Measurements from ENCODE around the gene PLA2G4E. TPM values are rescaled to one million over a fixed set of nuclear protein-coding genes. Genes with fewer than 3 reads are reported as not detected.

The PLA2G4E gene
- total RNA-seq (2021) (not detected in 2 replicates), Bru-seq, nascent RNA (percentile 5 among the genes with signal in this experiment), BruChase-seq, experiment 1, labeled RNA remaining after a 2-hour chase (percentile 3 among the genes with signal in this experiment), BruChase-seq, experiment 2, labeled RNA remaining after a 6-hour chase (not detected)
- long read RNA-seq = 0 reads

- ChIA-PET POLR2A (ENCODE audit: unreplicated experiment) (no interaction called here), CTCF (no interaction called here)
- no TSS peak for BruUV-seq (replicated peaks)
- Histone ChIP-seq H3K4me1 (replicated peaks; ENCODE audit: insufficient read depth) (no peaks in the 10 kb centered on the region), H3F3A (ENCODE audit: insufficient read depth, low read depth) (no peaks in the 10 kb centered on the region), H2AFZ (no peak within 1 kb of the TSS), H3K27me3 (ENCODE audit: insufficient read depth, low read depth) (no peaks in the 10 kb centered on the region), H3K27ac (no peak within 1 kb of the TSS), H4K20me1 (ENCODE audit: insufficient read depth) (no peaks in the 10 kb centered on the region), H3K36me3 (ENCODE audit: low read depth) (no peaks in the 10 kb centered on the region), H3K4me3 (no peak within 1 kb of the TSS), H3K4me2 (no peak within 1 kb of the TSS), H3K9me3 (ENCODE audit: insufficient read depth, low read depth) (no peaks in the 10 kb centered on the region), H3K9me2 (ENCODE audit: insufficient read depth) (no peaks in the 10 kb centered on the region), H3K79me2 (ENCODE audit: low read depth) (no peaks in the 10 kb centered on the region)
- no peak for TF ChIP-seq CTCF (conservative IDR thresholded peaks at IDR 0.05)
- no peak for TF ChIP-seq EZH2 (IDR thresholded peaks at IDR 0.05; ENCODE audit: low read depth)
- DNase-seq = no peak
- intact Hi-C loops (cut with micrococcal nuclease; ENCODE audit: unreplicated experiment) = no loop called here
These were observed at the start of gene PLA2G4E for GRCh38 chr15:42020713-42021273. Gene PLA2G4E, minus strand, starts transcription at chr15:42021042. Its CDS starts 12 bp downstream, at chr15:42021030.

DNA sequence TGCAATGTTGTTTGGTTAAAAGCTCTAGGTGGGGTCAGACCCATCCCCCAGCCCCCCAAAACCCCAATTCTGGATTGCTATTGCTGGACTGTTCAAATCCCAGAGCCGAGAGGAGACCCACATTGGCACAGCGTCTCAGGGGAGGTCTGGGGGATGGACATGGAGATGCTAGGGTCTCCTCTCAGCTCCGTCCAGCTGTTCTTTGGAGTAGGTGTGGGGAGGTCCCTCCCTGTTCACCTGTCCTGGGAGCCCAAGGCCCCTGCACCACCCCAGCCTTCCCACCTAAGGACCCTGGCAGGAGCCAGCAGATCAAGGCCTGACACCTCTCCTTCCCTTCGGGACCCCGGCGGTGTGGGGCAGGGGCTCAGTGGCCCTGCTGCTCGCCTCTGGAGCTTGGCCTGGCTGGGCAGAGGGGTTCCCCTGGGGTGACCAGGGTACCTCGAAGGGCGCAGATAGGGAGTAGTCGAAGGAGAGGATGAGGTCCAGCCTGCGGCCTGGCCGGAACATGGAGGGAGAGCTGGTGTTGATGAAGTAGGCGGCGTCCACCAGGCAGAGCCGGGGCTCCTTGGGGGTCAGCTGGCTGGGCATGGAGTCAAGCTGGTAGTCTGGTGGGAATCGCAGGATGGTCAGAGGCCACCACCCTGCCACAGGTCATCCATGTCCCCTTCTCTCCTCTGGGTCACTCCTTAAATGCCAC is 49.6 kb upstream of the PLA2G4E start:
- Histone ChIP-seq H3K9me2 (ENCODE audit: insufficient read depth) (no peaks in the 10 kb centered on the region), H3K9me3 (ENCODE audit: insufficient read depth, low read depth) (no peaks in the 10 kb centered on the region), H3F3A (ENCODE audit: insufficient read depth, low read depth) (0 out of 2 replicates have a peak, but pooled peaks cover 4% of the 10 kb centered on the region), H3K27me3 (ENCODE audit: insufficient read depth, low read depth) (no peaks in the 10 kb centered on the region), H4K20me1 (ENCODE audit: insufficient read depth) (no peaks in the 10 kb centered on the region), H3K4me3 (no peak overlapping the region), H3K4me2 (no peak overlapping the region), H3K79me2 (ENCODE audit: low read depth) (no peaks in the 10 kb centered on the region), H3K36me3 (ENCODE audit: low read depth) (no peaks in the 10 kb centered on the region), H3K4me1 (replicated peaks; ENCODE audit: insufficient read depth) (no peaks in the 10 kb centered on the region), H3K27ac (no peak overlapping the region), H2AFZ (no peak overlapping the region)
- TF ChIP-seq CTCF (conservative IDR thresholded peaks at IDR 0.05) (no peak), EZH2 (IDR thresholded peaks at IDR 0.05; ENCODE audit: low read depth) (no peak)
- ChIA-PET POLR2A (ENCODE audit: unreplicated experiment) (no interaction called here), CTCF (no interaction called here)
- no TSS peak for BruUV-seq (replicated peaks)
- intact Hi-C loops (cut with micrococcal nuclease; ENCODE audit: unreplicated experiment) = no loop called here
- DNase-seq = no peak

DNA sequence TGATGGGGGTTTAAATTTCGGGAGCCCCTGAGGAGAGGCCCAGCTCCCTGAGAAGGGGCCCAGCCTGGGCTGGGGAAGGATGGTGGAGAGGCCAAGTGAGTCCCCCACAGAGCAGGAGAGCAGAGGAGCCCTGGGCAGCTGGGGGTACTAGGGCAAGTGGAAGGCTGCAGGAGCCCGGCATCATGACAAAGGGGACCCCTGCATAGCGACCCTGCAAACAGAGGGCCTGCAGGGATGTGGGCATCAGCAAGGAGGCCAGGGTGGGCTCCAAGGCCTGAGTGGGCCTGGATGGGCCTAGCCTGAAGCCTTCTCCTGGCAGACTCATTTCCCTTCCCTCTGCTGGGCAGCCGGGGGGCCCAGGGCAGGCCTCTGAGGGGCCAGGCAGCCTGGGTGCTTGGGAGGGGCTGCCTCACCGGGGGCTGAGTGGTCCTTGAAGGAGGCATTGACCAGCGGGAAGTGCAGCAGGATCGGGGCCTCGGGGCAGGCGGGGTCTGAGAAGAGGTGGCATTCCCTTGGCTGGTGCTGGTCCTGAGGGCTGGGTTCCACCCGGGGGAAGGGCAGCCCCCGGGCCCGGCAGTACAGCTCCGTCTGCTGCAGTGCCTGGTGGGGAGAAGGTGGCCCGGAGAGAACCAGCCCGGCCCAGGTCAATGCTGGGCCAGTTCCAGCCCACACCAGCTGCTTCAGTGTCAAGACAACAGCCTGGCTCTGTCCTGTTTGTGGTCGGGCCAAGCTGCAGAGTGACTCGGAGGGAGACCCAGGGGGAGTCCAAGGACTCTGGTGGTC is 48.8 kb upstream of the PLA2G4E start:
- Histone ChIP-seq H3K9me3 (ENCODE audit: insufficient read depth, low read depth) (no peaks in the 10 kb centered on the region), H3K27ac (no peak overlapping the region), H2AFZ (no peak overlapping the region), H4K20me1 (ENCODE audit: insufficient read depth) (no peaks in the 10 kb centered on the region), H3K9me2 (ENCODE audit: insufficient read depth) (no peaks in the 10 kb centered on the region), H3K4me2 (no peak overlapping the region), H3K79me2 (ENCODE audit: low read depth) (no peaks in the 10 kb centered on the region), H3K36me3 (ENCODE audit: low read depth) (no peaks in the 10 kb centered on the region), H3K27me3 (ENCODE audit: insufficient read depth, low read depth) (no peaks in the 10 kb centered on the region), H3F3A (ENCODE audit: insufficient read depth, low read depth) (0 out of 2 replicates have a peak, but pooled peaks cover 4% of the 10 kb centered on the region), H3K4me1 (replicated peaks; ENCODE audit: insufficient read depth) (no peaks in the 10 kb centered on the region), H3K4me3 (no peak overlapping the region)
- no peak for DNase-seq
- ChIA-PET CTCF (no interaction called here), POLR2A (ENCODE audit: unreplicated experiment) (no interaction called here)
- no peak for TF ChIP-seq EZH2 (IDR thresholded peaks at IDR 0.05; ENCODE audit: low read depth)
- no peak for TF ChIP-seq CTCF (conservative IDR thresholded peaks at IDR 0.05)
- intact Hi-C loops (cut with micrococcal nuclease; ENCODE audit: unreplicated experiment) = loop anchor here (5.0 kb wide), 1 partner anchor 403 kb away; no protein-coding TSS in a partner anchor
- no TSS peak for BruUV-seq (replicated peaks)

All from PC-9 (cell line).